B cell (primary cell): ENCODE results near the gene GPR18. TPM values are rescaled to one million over a fixed set of nuclear protein-coding genes. Genes with fewer than 3 reads are reported as not detected.
A peak's percentile ranks its signal among the peaks of the same experiment; 100 is the strongest.
"Not testable (repeated sequence)": the region's sequence is repeated elsewhere in the genome, so short reads cannot be mapped to it uniquely, and the experiment has no call there.

Source experiments
- ATAC-seq: fragments of 200-7000 bp; cut with Tn5 transposase; one replicate; pipeline ENCODE4 v1.10.0; 2021; ENCODE audit warnings: low read depth, mild to moderate bottlenecking, moderate number of reproducible peaks, moderate library complexity
- CTCF ChIA-PET: fragments of 350-600 bp; sonication (Branson Sonifier 250); formaldehyde crosslinking; loops from one replicate; lab custom pipeline; 2021; ENCODE audit warnings: antibody characterized with exemption, inconsistent platforms; lab: Charles Lee
- POLR2A ChIA-PET: fragments of 350-600 bp; sonication (Branson Sonifier 250); formaldehyde crosslinking; loops from one replicate; lab custom pipeline; 2021; ENCODE audit warnings: antibody characterized with exemption; lab: Charles Lee
- DNase-seq: peaks from one replicate; pipeline ENCODE4 v3.0.0; 2013
- H2AFZ ChIP-seq: 2 replicates; pipeline ENCODE4 v1.6.1; 2012; ENCODE audit warnings: mild to moderate bottlenecking, low read depth, low read length; ENCODE audit not compliant: insufficient read depth, poor library complexity, severe bottlenecking
- H3K27ac ChIP-seq, 2 donors: 1 replicate in 1 of 2; 2 replicates in 1 of 2; pipeline ENCODE4 v1.5.1; 2012 to 2013; ENCODE audit warnings: low read length in 2 of 2, mild to moderate bottlenecking in 2 of 2, moderate library complexity in 1 of 2
- H3K27me3 ChIP-seq, 4 experiments: fragments of 200-600 bp in 1 of 4; sonication (generic) in 1 of 4; replicated peaks in 1 of 4; 1 replicate in 2 of 4; 2 replicates in 2 of 4; pipeline versions ENCODE4 v1.6.1 to v1.7.0; 2013 to 2016; ENCODE audit warnings: low read length in 3 of 4, mild to moderate bottlenecking in 2 of 4, mixed read lengths in 1 of 4, moderate library complexity in 1 of 4; ENCODE audit not compliant: insufficient read depth in 4 of 4, control insufficient read depth in 3 of 4; ENCODE audit errors: control extremely low read depth in 1 of 4
- H3K36me3 ChIP-seq, 2 experiments: replicated peaks in 1 of 2; 1 replicate in 1 of 2; 2 replicates in 1 of 2; pipeline versions ENCODE4 v1.6.1 to v1.7.1; 2013; ENCODE audit warnings: low read length in 1 of 2; ENCODE audit not compliant: insufficient read depth in 2 of 2, control insufficient read depth in 1 of 2; ENCODE audit errors: control extremely low read depth in 1 of 2, extremely low read depth in 1 of 2
- H3K4me1 ChIP-seq, 2 donors: fragments of 200-600 bp in 1 of 2; sonication (generic) in 1 of 2; 1 replicate in 1 of 2; 2 replicates in 1 of 2; pipeline versions ENCODE4 v1.5.1 to v1.6.1; 2013 to 2017; ENCODE audit warnings: low read length in 2 of 2; ENCODE audit not compliant: control insufficient read depth in 2 of 2, insufficient read depth in 2 of 2
- H3K4me2 ChIP-seq: replicated peaks from 2 replicates; pipeline ENCODE3; 2012; ENCODE audit warnings: mild to moderate bottlenecking, low read depth, low read length; ENCODE audit not compliant: poor library complexity, severe bottlenecking
- H3K4me3 ChIP-seq, 5 experiments: fragments of 200-600 bp in 1 of 5; sonication (generic) in 1 of 5; 1 replicate in 3 of 5; 2 replicates in 2 of 5; pipeline versions ENCODE4 v1.5.1 to v1.7.0; 2011 to 2016; ENCODE audit warnings: low read length in 4 of 5, mild to moderate bottlenecking in 4 of 5, low read depth in 2 of 5, control low read depth in 1 of 5, moderate library complexity in 1 of 5; ENCODE audit not compliant: insufficient read depth in 1 of 5; ENCODE audit errors: control extremely low read depth in 1 of 5, extremely low read depth in 1 of 5
- H3K79me2 ChIP-seq: fragments of 200-600 bp; sonication (generic); one replicate; pipeline ENCODE4 v1.6.0; 2016; ENCODE audit warnings: low read length; ENCODE audit not compliant: control insufficient read depth, insufficient read depth
- H3K9ac ChIP-seq: fragments of 200-600 bp; sonication (generic); 2 replicates; pipeline ENCODE4 v1.6.1; 2017; ENCODE audit warnings: mild to moderate bottlenecking, low read length, moderate library complexity
- H3K9me3 ChIP-seq, 3 donors: one replicate each; pipeline versions ENCODE4 v1.6.1 to v1.7.1; 2013; ENCODE audit warnings: low read length in 2 of 3; ENCODE audit not compliant: control insufficient read depth in 2 of 3, insufficient read depth in 1 of 3; ENCODE audit errors: control extremely low read depth in 1 of 3
- H4K20me1 ChIP-seq: 2 replicates; pipeline ENCODE4 v1.6.0; 2012; ENCODE audit warnings: mild to moderate bottlenecking, low read length; ENCODE audit not compliant: insufficient read depth, control insufficient read depth, poor library complexity, severe bottlenecking
- H3K27ac Mint-ChIP-seq: one replicate; pipeline ENCODE4 v1.8.0; 2021; ENCODE audit warnings: mixed read lengths
- H3K27me3 Mint-ChIP-seq: one replicate; pipeline ENCODE4 v1.8.0; 2021; ENCODE audit warnings: mixed read lengths
- H3K4me1 Mint-ChIP-seq: one replicate; pipeline ENCODE4 v1.8.0; 2021; ENCODE audit warnings: mixed read lengths
- H3K4me3 Mint-ChIP-seq: one replicate; pipeline ENCODE4 v1.8.0; 2021; ENCODE audit warnings: mixed read lengths
- H3K9me3 Mint-ChIP-seq: one replicate; pipeline ENCODE4 v1.8.0; 2022; ENCODE audit warnings: mixed read lengths; ENCODE audit not compliant: insufficient read depth
- EZH2 ChIP-seq: IDR thresholded peaks from 2 replicates; pipeline ENCODE4 v1.6.1; 2012; ENCODE audit warnings: borderline replicate concordance, low read depth, mild to moderate bottlenecking, moderate library complexity, low read length; ENCODE audit not compliant: insufficient read depth, poor library complexity, severe bottlenecking
- WGBS: methylation state at CpG from one replicate; pipeline ENCODE4 v1.1.5; 2013; ENCODE audit warnings: missing lambda C conversion rate; ENCODE audit not compliant: insufficient coverage; 5-methylcytosine and 5-hydroxymethylcytosine counted together
- intact Hi-C: fragments of 100-400 bp; cut with micrococcal nuclease; formaldehyde crosslinking; loops from one replicate; pipeline ENCODE4 v1.10.0; 2022
- polyA plus RNA-seq: library from polyadenylated mRNA; depleted of rRNA; stranded (reverse); fragments of >200 nt; gene quantifications from 2 replicates; pipeline ENCODE4 v1.2.3, GENCODE V29; 2012
- total RNA-seq, 2 donors: library from RNA; stranded (reverse); fragments of 120-200 nt in 1 of 2; gene quantifications; 1 replicate in 1 of 2; 2 replicates in 1 of 2; pipeline versions ENCODE4 v1.2.3 to v1.2.4, GENCODE V29; 2013 to 2022
- TF ChIP-seq, protein P1 (sequence below): fragments of 200-600 bp; IDR thresholded peaks from one replicate; pipeline ENCODE4 v1.8.0; 2022; ENCODE audit warnings: antibody characterized with exemption, mild to moderate bottlenecking

Gene GPR18
- total and polyA plus RNA-seq, 2 donors (not counting 1 experiment from before 2014, with no cell fraction given) = 19.1 to 54.8 TPM

- peaks cover 82% of the 10 kb centered on the region in 2 donors for H3K4me1 ChIP-seq
- H3K79me2 ChIP-seq = peaks cover 97% of the 10 kb centered on the region
- ChIA-PET POLR2A (interaction anchor here (1.8 kb wide), 1 partner anchor 27 kb away, joined by 4 read pairs; no protein-coding TSS in a partner anchor), CTCF (interaction anchor here (1.4 to 6.4 kb wide), 8 partner anchors 22 to 54 kb away, joined by 5 to 43 read pairs (median 13); partner anchors contain the start of genes GPR18 and UBAC2)
- H3K4me3 ChIP-seq, H3K27me3 Mint-ChIP-seq, H3K27me3 ChIP-seq, H3K27ac Mint-ChIP-seq, H3K36me3 ChIP-seq, H3K9me3 ChIP-seq, H3K4me3 Mint-ChIP-seq, H3K9ac ChIP-seq, ATAC-seq, intact Hi-C loops, H3K9me3 Mint-ChIP-seq, H2AFZ ChIP-seq, DNase-seq, H3K27ac ChIP-seq: not testable (repeated sequence)
- H4K20me1 ChIP-seq = peaks cover 20% of the 10 kb centered on the region
- 97% methylated on average over 3 of the region's 12 CpGs for WGBS
- peak overlapping the region; percentile 61 for H3K4me2 ChIP-seq
- peaks cover 77% of the 10 kb centered on the region for H3K4me1 Mint-ChIP-seq
Measured at GRCh38 chr13:99230588-99230987, 27.6 kb downstream of the GPR18 start.

DNA sequence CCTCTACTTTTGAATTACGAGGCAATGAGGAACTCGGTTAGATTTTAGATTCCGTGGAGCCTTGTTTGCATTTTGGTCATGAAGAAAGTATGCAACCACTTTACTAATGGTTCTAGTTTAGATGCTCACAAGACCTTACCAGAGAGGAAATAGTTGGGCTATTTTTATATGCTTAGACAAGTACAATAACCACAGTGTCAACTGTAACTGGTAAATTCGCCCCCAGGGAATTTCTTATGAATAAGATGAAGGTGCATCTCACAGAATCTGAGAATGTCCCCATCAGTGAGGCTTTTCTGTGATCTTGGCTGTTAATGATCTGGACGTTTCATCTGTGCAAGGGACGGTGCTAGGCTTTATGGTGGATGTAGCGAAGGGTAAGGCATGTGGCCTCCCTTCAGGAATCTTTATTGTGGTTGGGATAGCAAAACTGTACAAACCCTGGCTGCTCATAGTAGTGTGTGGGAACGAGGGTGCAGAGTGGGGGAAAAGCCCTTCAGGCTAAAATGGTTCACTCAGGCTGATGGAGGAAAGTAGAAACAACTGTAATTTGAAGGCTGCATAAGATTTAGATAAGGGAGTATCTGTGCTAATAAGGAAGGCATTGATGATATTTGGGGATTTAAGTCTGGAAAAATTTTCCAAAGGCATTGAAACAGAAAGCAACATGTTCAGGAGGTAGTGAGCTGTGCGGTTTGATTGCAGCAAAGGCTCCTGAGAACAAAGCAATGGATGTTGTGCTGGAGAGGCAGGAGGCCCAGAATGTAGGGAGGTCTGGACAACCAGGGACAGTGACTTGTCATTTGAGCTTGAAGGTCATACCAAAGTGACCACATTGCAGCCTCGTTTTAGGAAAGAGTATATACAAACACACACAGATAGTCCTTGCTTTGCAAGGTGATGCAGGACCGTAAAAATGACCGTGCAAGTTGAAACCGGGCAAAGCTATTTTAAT is 29.2 kb downstream of the GPR18 start:
- peak overlapping the region; percentile 86 for H3K4me3 Mint-ChIP-seq
- intact Hi-C loops = loop anchor here (1.0 to 2.0 kb wide), 5 partner anchors 14 to 191 kb away; no protein-coding TSS in a partner anchor
- H3K4me2 ChIP-seq = peak overlapping the region; percentile 78
- H3K9me3 Mint-ChIP-seq = no peaks in the 10 kb centered on the region
- peak overlapping the region; percentile 57 for H3K9ac ChIP-seq
- no peaks in the 10 kb centered on the region for H3K9me3 ChIP-seq
- peak overlapping the region; percentile 65 to 74 for H3K27ac ChIP-seq
- H3K27me3 ChIP-seq = no peaks in the 10 kb centered on the region
- peaks cover 84 to 86% of the 10 kb centered on the region in 2 donors for H3K4me1 ChIP-seq
- H3K27me3 Mint-ChIP-seq = no peaks in the 10 kb centered on the region
- H4K20me1 ChIP-seq = peaks cover 29% of the 10 kb centered on the region
- H3K4me1 Mint-ChIP-seq = peaks cover 77% of the 10 kb centered on the region
- WGBS = 4% methylated on average over 6 of the region's 13 CpGs
- POLR2A ChIA-PET = interaction anchor here (0.5 to 1.7 kb wide), 3 partner anchors 23 to 84 kb away, joined by 4 to 5 read pairs (median 5); partner anchors contain the start of gene GPR18
- peak; percentile 87 for DNase-seq
- H3K36me3 ChIP-seq = peaks cover 0 to 4% of the 10 kb centered on the region in 2 experiments
- TF ChIP-seq EZH2 = no peak
- TF ChIP-seq, protein P1, sequence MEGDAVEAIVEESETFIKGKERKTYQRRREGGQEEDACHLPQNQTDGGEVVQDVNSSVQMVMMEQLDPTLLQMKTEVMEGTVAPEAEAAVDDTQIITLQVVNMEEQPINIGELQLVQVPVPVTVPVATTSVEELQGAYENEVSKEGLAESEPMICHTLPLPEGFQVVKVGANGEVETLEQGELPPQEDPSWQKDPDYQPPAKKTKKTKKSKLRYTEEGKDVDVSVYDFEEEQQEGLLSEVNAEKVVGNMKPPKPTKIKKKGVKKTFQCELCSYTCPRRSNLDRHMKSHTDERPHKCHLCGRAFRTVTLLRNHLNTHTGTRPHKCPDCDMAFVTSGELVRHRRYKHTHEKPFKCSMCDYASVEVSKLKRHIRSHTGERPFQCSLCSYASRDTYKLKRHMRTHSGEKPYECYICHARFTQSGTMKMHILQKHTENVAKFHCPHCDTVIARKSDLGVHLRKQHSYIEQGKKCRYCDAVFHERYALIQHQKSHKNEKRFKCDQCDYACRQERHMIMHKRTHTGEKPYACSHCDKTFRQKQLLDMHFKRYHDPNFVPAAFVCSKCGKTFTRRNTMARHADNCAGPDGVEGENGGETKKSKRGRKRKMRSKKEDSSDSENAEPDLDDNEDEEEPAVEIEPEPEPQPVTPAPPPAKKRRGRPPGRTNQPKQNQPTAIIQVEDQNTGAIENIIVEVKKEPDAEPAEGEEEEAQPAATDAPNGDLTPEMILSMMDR = no peak
- peak; percentile 79 for ATAC-seq
- CTCF ChIA-PET = interaction anchor here (1.3 to 6.4 kb wide), 4 partner anchors 23 to 50 kb away, joined by 3 to 43 read pairs (median 27); partner anchors contain the start of gene GPR18
- H3K4me3 ChIP-seq = peak overlapping the region; percentile 16 to 56 (median 49)
- H2AFZ ChIP-seq = no peak overlapping the region
- H3K27ac Mint-ChIP-seq = peak overlapping the region; percentile 80
- H3K79me2 ChIP-seq = peaks cover 97% of the 10 kb centered on the region
